ENCODE data around the gene CLINT1.
"Not testable (repeated sequence)": the region's sequence is repeated elsewhere in the genome, so short reads cannot be mapped to it uniquely, and the experiment has no call there.

CLINT1 gene

DNA sequence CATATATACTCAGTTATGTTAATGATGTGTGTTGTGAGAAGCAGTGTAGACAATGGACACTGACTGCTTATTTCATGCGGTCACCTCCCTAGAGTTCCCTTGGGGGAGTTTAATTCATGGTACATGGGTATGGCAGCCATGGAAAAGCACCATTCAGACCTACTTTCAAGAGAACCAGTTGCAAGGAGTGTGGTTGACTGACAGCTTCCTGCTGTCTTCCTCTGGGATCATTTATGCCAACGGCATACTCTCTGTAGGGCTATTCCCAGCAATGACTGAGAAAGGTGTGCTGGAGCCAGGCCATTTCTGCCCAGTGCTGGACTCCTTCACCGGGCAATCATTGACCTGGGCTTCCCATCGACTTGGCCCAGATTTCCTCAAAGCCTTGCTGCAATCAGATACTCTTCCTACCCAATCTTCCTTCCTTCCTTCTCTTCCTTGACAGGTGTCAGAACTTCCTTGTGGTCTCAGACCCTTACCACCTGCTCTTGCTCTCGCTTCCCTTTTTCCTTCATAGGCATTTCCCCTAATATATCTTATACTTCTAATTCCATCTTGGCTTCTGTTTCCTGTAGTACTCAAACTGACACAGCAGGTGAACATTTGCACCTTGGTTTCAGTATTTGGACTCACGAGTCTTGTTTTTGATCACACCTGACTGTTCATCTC, 3.4 kb upstream of the CLINT1 start:
- no peak for DNase-seq (ENCODE audit: low read depth)

DNA sequence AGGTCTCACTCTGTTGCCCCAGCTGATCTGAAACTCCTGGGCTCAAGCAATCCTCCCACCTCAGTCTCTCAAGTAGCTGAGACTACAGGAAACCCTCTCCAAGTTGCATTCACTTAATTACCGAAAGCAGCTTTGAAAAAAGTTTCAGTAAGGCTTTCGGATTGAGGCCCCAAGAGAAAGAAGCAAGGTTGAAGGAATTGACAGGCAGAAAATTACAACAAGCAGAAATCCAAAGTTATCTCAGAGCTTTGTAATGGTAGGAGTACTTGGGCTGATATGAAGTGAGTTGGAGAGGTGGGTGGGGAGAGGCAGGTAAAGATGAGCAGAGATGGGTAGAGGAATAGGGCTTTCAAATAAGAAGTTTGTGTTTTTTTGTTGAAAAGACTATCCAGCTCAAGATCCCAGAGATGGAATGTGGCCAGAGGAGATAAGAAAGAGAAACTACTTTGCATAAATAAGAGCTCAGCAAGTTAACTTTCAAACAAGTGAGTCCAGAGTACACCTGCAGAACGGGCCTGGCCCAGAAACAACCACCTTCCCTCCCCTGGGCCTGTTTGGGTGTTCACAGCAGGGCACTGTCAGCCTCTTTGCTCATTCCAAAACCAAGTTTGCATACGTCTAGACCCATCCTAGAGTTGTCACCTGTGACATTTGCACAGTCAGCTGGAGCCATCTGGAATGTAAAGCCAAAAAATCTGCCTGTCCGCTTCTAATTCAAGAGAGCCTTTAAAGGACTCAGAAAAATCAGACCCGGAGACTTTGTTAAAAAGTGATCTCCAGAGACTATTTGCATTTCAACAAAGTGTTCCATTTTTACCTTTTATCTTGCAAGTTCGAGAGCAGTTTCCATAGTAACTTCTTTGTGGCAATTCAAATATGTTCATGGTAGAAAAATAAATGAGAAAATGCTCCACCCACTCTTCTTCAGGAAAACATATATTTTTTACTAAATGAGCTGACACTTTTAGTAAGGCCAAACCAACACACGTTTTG, 2.2 kb upstream of the CLINT1 start:
- no peak for DNase-seq (ENCODE audit: low read depth)

DNA sequence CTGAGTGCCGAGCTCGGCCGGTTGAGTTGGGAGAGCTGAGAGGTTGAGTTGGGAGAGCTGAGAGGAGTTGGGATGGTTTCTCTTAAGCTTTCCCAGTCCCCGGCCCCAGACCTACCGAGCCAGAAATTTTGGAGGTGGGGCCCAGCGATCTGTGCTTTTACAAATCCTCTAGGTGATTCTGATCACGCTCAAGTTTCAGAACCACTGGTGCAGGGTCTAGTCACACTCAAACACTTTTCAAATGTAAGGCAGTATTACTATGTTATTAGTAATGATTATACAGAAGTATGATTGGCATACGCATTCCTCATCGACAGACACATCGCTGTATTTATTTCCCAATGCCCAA, 256 bp upstream of the CLINT1 start:
- no peak for DNase-seq (ENCODE audit: low read depth)

DNA sequence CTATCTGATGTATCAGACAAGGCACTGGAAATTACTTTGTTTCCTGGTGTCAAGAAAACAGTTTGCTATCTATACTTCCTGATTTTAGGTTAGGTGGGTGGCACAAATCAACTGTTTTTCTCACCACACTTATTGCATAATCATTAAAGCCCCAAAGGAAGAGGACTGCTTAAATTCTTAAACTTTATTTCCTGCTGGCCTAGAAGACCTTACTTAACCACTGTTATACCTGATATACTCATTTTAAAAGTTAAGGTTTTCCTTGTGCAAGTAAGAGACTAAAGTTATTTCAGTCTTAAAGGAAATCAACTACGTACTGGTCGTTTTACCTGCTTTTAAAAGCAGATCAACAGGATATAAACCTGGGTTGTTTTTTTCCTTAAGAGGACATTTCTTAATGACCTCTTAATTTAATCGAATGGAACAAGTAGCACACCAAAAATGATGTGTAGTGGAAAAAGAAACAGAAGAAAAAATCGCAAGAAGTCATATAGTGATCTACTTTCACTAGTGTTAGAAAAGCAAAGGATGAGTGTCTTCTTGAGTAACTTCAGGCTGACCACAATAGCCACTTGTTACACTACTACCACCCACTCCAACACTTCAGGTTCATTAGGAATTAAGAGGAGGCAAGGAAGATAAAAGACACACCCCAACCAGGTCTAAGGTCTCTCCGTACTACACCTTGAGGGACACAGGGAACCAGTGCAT, 974 bp downstream of the CLINT1 start:
- DNase-seq (ENCODE audit: low read depth) = no peak

DNA sequence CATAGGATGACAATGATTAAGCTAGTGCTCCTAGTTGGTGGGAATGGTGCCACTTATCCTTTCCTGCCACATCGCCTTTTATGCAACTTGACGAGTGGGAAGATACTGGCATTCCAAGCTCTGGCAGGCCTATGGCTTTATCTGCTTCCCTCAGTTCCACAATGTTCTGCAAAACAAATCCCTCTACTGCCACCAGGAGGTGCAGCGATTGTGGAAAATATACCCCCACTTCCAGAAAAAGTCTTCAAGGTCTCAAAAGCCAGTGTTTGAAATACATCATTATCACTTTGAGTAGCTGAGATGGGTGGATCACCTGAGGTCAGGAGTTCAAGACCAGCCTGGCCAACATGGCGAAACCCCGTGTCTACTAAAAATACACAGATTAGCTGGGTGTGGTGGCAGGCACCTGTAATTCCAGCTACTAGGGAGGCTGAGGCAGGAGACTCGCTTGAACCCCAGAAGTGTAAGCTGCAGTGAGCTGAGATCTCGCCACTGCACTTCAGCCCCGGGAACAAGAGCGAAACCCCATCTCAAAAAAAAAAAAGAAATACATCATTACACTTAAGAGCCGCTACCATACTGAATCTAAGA, 3.4 kb downstream of the CLINT1 start:
- no peak for DNase-seq (ENCODE audit: low read depth)

- not testable (repeated sequence) for DNase-seq (ENCODE audit: low read depth)
Observed at GRCh38 chr5:157853365-157853764, 5.6 kb downstream of the CLINT1 start.

- no peak for DNase-seq (ENCODE audit: low read depth)
Observed at GRCh38 chr5:157845914-157846598, 12.9 kb downstream of the CLINT1 start.

- no peak for DNase-seq (ENCODE audit: low read depth)
Observed at GRCh38 chr5:157842787-157843186, 16.2 kb downstream of the CLINT1 start.

GRCh38 chr5:157842185-157842584, 16.8 kb downstream of the CLINT1 start:
- no peak for DNase-seq (ENCODE audit: low read depth)

DNA sequence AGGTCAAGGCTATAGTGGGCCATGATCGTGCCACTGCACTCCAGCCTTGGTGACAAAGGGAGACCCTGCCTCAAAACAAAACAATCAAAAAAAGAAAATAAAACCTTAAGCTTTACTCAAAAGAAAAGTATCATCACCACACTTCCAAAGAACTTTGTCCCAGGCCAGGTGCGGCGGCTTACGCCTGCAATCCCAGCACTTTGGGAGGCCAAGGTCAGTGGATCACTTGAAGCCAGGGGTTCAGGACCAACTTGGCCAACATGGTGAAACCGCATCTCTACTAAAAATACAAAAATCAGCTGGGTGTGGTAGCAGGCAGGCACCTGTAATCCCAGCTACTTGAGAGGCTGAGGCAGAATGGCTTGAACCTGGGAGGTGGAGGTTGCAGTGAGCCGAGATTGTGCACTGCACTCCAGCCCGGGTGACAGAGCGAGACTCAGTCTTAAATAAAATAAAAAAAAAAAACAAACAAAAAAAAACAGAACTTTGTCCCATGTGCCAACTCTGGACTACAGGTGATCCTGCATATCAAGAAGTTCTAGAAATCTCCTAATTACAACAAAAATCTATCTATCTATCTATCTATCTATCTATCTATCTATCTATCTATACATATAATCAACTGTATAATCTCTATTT, 19.7 kb downstream of the CLINT1 start:
- no peak for DNase-seq (ENCODE audit: low read depth)

GRCh38 chr5:157836121-157836753, 22.7 kb downstream of the CLINT1 start:
- DNase-seq (ENCODE audit: low read depth) = no peak

DNA sequence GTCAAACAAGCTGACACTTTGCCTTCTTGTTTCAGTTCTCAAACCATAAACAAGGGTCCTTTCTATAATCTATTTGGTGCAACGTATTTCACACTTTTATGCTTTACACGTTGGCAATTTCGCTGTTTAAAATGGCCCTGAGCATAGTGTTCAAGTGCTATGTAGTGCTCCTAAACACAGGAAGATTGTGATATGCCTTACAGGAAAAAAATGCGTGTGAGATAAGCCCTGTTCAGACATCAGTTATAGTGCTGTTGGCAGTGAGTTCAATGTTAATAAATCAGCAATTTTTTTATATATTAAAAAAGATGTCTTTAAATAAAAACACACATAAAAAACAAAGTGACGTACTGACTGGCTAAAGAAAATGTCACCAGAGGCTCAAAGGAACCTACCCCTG, 23.9 kb downstream of the CLINT1 start:
- DNase-seq (ENCODE audit: low read depth) = no peak

GRCh38 chr5:157828944-157829639, 29.9 kb downstream of the CLINT1 start:
- no peak for DNase-seq (ENCODE audit: low read depth)

DNA sequence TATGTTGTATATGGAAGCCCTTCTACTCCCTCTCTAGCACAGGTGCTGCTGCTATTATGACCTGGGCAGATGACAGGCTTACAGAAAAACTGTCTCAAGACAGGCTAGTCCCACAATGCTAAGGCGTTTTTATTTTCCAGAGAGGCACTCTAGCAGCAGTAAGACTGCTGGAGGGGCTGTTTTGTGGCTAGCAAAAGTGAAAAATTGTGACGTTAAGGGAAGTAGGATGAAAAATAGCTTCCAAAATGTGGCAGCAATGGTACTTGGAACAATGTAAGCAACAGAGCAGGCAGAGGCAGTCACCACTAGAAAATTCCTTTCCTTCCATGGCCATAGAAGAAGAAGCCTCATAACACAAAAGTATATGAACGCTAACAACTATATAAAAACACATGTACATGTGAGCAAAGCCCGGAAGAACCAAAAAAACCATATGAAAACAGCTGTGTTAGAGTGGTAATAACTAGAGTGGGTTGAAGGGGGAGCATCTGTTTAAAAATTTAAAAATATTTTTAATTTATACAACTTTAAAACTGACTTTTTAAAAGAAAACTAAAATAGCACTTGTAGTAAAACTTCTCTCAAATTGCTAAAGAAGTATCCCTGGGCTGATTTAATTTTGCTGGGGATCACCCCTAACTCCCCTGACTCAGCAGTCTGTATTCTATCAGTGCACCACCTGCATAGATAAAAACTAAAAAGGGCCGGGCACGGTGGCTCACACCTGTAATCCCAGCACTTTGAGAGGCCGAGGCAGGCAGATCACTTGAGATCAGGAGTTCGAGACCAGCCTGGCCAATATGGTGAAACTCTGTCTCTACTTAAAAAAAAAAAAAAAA, 30.6 kb downstream of the CLINT1 start:
- no peak for DNase-seq (ENCODE audit: low read depth)

DNA sequence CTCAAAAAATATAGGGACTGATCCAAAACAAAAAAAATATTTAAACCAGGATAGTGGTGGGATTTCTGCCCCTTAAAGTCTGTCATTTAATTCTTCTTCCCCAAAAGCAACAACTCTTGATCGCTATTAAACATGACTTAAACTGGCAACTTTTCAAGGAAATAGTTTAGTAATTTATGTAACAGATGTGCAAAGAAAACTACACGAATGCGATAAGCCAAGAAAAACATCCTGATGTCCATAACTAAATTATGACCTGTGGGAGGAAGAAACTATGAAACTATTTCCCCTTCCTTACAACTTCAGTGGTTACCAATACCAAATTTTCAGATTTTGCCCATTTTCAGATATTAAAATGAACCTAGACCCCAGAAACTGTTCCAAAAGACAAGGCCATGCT, 31.5 kb downstream of the CLINT1 start:
- no peak for DNase-seq (ENCODE audit: low read depth)

- DNase-seq (ENCODE audit: low read depth) = no peak
Observed at GRCh38 chr5:157823655-157824054, 35.3 kb downstream of the CLINT1 start.

DNA sequence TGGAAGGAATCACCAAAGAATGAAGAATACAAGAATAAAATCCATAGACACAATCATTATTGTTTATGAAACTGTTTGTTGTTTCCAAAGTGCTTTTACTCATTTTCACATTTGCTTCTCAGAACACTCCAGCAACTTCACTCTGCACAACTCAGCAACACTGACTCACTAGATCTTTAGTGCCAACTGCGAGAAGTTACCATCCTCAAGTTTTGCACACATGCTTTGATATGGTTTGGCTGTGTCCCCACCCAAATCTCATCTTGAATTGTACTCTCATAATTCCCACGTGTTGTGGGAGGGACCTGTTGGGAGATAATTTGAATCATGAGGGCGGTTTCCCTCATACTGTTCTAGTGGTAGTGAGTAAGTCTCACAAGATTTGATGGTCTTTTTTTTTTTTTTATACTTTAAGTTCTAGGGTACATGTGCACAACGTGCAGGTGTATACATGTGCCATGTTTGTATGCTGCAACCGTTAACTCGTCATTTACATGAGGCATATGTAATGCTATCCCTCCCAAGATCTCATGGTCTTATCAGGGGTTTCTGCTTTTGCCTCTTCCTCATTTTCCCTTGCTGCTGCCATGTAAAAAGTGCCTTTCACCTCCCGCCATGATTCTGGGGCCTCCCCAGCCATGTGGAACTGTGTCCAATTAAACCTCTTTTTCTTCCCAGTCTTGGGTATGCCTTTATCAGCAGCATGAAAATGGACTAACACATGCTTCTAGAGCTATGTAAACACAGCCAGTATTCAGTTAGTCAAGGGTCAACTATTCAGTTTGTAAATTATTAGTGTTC, 36.9 kb downstream of the CLINT1 start:
- no peak for DNase-seq (ENCODE audit: low read depth)

- DNase-seq (ENCODE audit: low read depth) = no peak
Observed at GRCh38 chr5:157821405-157821804, 37.5 kb downstream of the CLINT1 start.

Data from activated T-cell treated with anti-CD3 and anti-CD28 coated beads for 48 hours (primary cell).